Right cardiac atrium (tissue), 5 donors: ENCODE measurements around the gene HOXB8. TPM values are rescaled to one million over a fixed set of nuclear protein-coding genes. Genes with fewer than 3 reads are reported as not detected.

Experiments used
- ATAC-seq, 2 donors: fragments of 200-7000 bp; cut with Tn5 transposase; one replicate each; pipeline versions ENCODE4 v1.8.0 to v1.9.1; 2020; ENCODE audit warnings: moderate library complexity in 2 of 2, mild to moderate bottlenecking in 1 of 2
- DNase-seq, 3 donors: peaks; one replicate each; pipeline ENCODE4 v3.0.0-alpha.2; 2020
- H3K27ac ChIP-seq: one replicate; pipeline ENCODE4 v1.5.1; 2013; ENCODE audit warnings: mild to moderate bottlenecking, low read length, control low read depth, moderate library complexity
- H3K27me3 ChIP-seq: one replicate; pipeline ENCODE4 v1.6.1; 2013; ENCODE audit not compliant: control insufficient read depth, insufficient read depth
- H3K4me1 ChIP-seq: one replicate; pipeline ENCODE4 v1.6.1; 2013; ENCODE audit warnings: low read length; ENCODE audit not compliant: control insufficient read depth, insufficient read depth
- H3K4me3 ChIP-seq: one replicate; pipeline ENCODE4 v1.5.1; 2013; ENCODE audit warnings: low read length, control low read depth
- H3K9me3 ChIP-seq: one replicate; pipeline ENCODE4 v1.6.1; 2013; ENCODE audit warnings: low read length; ENCODE audit not compliant: control insufficient read depth
- WGBS: extraction: QIAGEN DNeasy Blood & Tissue Kit; methylation state at CpG from one replicate; pipeline ENCODE4 v1.1.7; 2013; 5-methylcytosine and 5-hydroxymethylcytosine counted together
- intact Hi-C, 4 donors: fragments of 100-400 bp; cut with DNase I; formaldehyde crosslinking; loops; one replicate each; pipeline versions ENCODE4 v1.11.0 to v1.14.0; 2022 to 2023
- polyA plus RNA-seq: library from polyadenylated mRNA; stranded (reverse); fragments of 200-250 nt; gene quantifications from one replicate; pipeline ENCODE4 v1.2.3, GENCODE V29; 2013
- total RNA-seq, 4 donors: library from RNA; stranded (reverse); fragmentation: NEBNext Ultra II Directional; extraction: Animal tissue kit (Norgen Biotek cat#: 25700); gene quantifications; one replicate each; pipeline ENCODE4 v1.2.1, GENCODE V29; 2021
- donor health status: healthy with polysubstance abuse.
- donor health status: DM: no; HTN: yes; CAD: no.
- donor health status: DM: no; HTN: no; CAD: no.
- donor health status: DM: no; HTN: yes; CAD: no; lungs with severe emphysema.
- donor health status: DM: yes; HTN: yes; CAD: no.

The HOXB8 gene
- total and polyA plus RNA-seq, 5 donors = not detected

- no peak for DNase-seq
- Histone ChIP-seq H3K4me1 (no peaks in the 10 kb centered on the region), H3K27ac (no peak overlapping the region), H3K4me3 (peak overlapping the region; percentile 68), H3K27me3 (no peaks in the 10 kb centered on the region), H3K9me3 (no peaks in the 10 kb centered on the region)
- no peak for ATAC-seq
- intact Hi-C loops = no loop called here
- 24% methylated on average over 34 of the region's 34 CpGs for WGBS
Observed at GRCh38 chr17:48586355-48587258, 28.5 kb downstream of the HOXB8 start.

- WGBS = 44% methylated on average over 2 of the region's 2 CpGs
- no peak overlapping the region for H3K27ac ChIP-seq
- ATAC-seq (no peak), DNase-seq (no peak)
- no peaks in the 10 kb centered on the region for H3K4me1 ChIP-seq
- no peaks in the 10 kb centered on the region for H3K27me3 ChIP-seq
- no peaks in the 10 kb centered on the region for H3K9me3 ChIP-seq
- intact Hi-C loops = no loop called here
- peak overlapping the region; percentile 39 for H3K4me3 ChIP-seq
Observed at GRCh38 chr17:48584223-48584741, 30.8 kb downstream of the HOXB8 start.

GRCh38 chr17:48583708-48584222 is 31.3 kb downstream of the HOXB8 start:
- Histone ChIP-seq H3K27me3 (no peaks in the 10 kb centered on the region), H3K4me3 (no peak overlapping the region), H3K9me3 (no peaks in the 10 kb centered on the region), H3K27ac (no peak overlapping the region), H3K4me1 (no peaks in the 10 kb centered on the region)
- intact Hi-C loops = no loop called here
- 73% methylated on average over 3 of the region's 3 CpGs for WGBS
- DNase-seq (no peak), ATAC-seq (no peak)

GRCh38 chr17:48582750-48583069 is 32.4 kb downstream of the HOXB8 start:
- H3K27ac ChIP-seq = no peak overlapping the region
- H3K27me3 ChIP-seq = no peaks in the 10 kb centered on the region
- H3K4me3 ChIP-seq = peak overlapping the region; percentile 22
- H3K9me3 ChIP-seq = no peaks in the 10 kb centered on the region
- H3K4me1 ChIP-seq = no peaks in the 10 kb centered on the region
- 38% methylated on average over 7 of the region's 7 CpGs for WGBS
- intact Hi-C loops = no loop called here
- DNase-seq (no peak), ATAC-seq (no peak)

- Histone ChIP-seq H3K4me3 (no peak overlapping the region), H3K9me3 (no peaks in the 10 kb centered on the region), H3K27ac (no peak overlapping the region), H3K27me3 (no peaks in the 10 kb centered on the region), H3K4me1 (no peaks in the 10 kb centered on the region)
- 38% methylated on average over 26 of the region's 26 CpGs for WGBS
- intact Hi-C loops = loop anchor here in 1 of 4 donors (5.0 kb wide), 1 partner anchor 38 kb away; no protein-coding TSS in a partner anchor
- DNase-seq (no peak), ATAC-seq (no peak)
Observed at GRCh38 chr17:48579760-48580554, 35.1 kb downstream of the HOXB8 start.

GRCh38 chr17:48579471-48579759 is 35.7 kb downstream of the HOXB8 start:
- Histone ChIP-seq H3K27ac (no peak overlapping the region), H3K4me3 (peak overlapping the region; percentile 78)
- intact Hi-C loops = loop anchor here in 1 of 4 donors (5.0 kb wide), 1 partner anchor 37 kb away; no protein-coding TSS in a partner anchor

GRCh38 chr17:48578616-48579470 is 36.2 kb downstream of the HOXB8 start:
- H3K27ac ChIP-seq = peak overlapping the region; percentile 77
- peak overlapping the region; percentile 78 for H3K4me3 ChIP-seq
- H3K9me3 ChIP-seq = no peaks in the 10 kb centered on the region
- no peaks in the 10 kb centered on the region for H3K27me3 ChIP-seq
- ATAC-seq (peak; percentile 3 to 10), DNase-seq (peak in 2 of 3 donors; percentile 39 to 60)
- no peaks in the 10 kb centered on the region for H3K4me1 ChIP-seq
- WGBS = 9% methylated on average over 43 of the region's 43 CpGs
- intact Hi-C loops = loop anchor here in 1 of 4 donors (5.0 kb wide), 1 partner anchor 37 kb away; no protein-coding TSS in a partner anchor

More at GRCh38 chr17:48579471-48579759, 35.7 kb downstream of the HOXB8 start:
- ATAC-seq (no peak), DNase-seq (no peak)
- H3K9me3 ChIP-seq = no peaks in the 10 kb centered on the region
- no peaks in the 10 kb centered on the region for H3K4me1 ChIP-seq
- no peaks in the 10 kb centered on the region for H3K27me3 ChIP-seq
- WGBS = 31% methylated on average over 7 of the region's 7 CpGs

- Histone ChIP-seq H3K27me3 (no peaks in the 10 kb centered on the region), H3K9me3 (no peaks in the 10 kb centered on the region), H3K4me3 (peak within 1 kb of the TSS; percentile 78), H3K4me1 (no peaks in the 10 kb centered on the region), H3K27ac (peak within 1 kb of the TSS; percentile 77)
- intact Hi-C loops = loop anchor here in 1 of 4 donors (5.0 kb wide), 1 partner anchor 36 kb away; no protein-coding TSS in a partner anchor
- 2% methylated on average over 57 of the region's 58 CpGs for WGBS
- peak; percentile 54 to 58 for ATAC-seq
- peak; percentile 69 to 88 (median 85) for DNase-seq
Observed at GRCh38 chr17:48577946-48578615, 37.0 kb downstream of the HOXB8 start, which contains the start of gene HOXB4. HOXB4 (minus strand) TSS chr17:48578350; CDS start chr17:48578319, 31 bp downstream.

GRCh38 chr17:48577330-48577945 is 37.7 kb downstream of the HOXB8 start:
- DNase-seq = peak in 2 of 3 donors; percentile 52 to 69
- Histone ChIP-seq H3K27me3 (peaks cover 5% of the 10 kb centered on the region), H3K4me1 (no peaks in the 10 kb centered on the region), H3K27ac (peak overlapping the region; percentile 68), H3K4me3 (peak overlapping the region; percentile 78), H3K9me3 (no peaks in the 10 kb centered on the region)
- WGBS = 8% methylated on average over 19 of the region's 19 CpGs
- ATAC-seq = no peak
- intact Hi-C loops = loop anchor here in 1 of 4 donors (5.0 kb wide), 1 partner anchor 35 kb away; no protein-coding TSS in a partner anchor
